Measurements from ENCODE around the gene RECK.
"Not testable (repeated sequence)": the region's sequence is repeated elsewhere in the genome, so short reads cannot be mapped to it uniquely, and the experiment has no call there.

Gene RECK

DNA sequence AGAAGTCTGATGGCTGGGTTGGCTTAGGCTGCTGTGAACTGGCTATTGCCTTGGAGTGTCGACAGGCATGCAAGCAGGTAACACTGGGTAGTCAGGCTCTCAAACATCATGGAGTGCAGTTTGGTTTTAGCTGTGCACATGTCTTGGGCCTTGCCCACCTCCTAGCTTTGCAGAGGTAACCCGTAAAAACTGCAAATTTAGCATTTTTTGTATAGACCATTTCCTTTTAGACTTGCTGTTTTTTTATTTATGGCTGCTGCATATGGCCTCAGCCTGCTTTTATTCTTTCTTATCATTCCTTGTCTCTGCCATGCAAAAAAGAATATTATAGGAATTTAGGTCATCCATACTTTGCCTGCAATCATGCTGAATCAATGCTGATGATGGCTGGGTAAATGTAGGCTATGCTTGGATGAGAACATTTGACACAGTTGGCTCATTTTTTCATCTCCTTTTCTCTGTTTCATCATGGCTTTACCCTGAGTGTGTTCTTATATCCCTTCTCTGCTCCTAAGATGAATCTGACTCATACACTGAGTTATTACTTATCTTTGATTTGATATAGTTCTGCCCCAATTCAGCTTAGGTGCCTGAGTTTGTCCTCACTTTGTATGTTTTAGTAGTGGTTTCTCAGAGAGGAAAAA is 27.2 kb downstream of the RECK start:
- DNase-seq (ENCODE audit: insufficient read length, low spot score) (no peak), FAIRE-seq (no peak)

DNA sequence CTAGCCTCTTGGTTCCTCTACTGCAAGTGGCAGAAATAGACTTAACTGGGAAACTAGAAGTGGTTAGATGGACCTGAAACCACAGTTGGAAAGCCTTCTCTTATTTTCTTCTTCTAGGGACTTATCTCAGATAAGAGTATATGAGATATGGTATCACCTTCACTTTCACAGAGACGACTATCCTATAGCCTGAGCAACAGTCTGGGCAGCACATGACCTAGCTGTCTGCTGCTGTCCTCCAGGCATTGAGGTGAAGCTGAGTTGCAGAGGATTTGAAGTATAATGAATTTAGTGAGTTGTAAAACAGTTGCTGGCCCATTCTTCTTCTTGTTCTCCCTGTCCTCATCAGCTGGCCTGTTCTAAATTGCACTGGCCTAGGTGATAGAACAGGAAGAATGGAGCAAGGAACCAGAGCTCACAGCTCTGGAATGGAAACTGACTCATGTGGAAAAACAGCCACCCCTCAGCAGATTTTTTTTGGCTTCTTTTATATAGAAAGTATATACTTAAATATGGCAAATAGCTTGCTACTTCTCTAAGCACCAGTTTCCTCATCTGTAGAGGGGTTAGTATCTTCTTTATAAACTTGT is 27.8 kb downstream of the RECK start:
- DNase-seq (ENCODE audit: insufficient read length, low spot score) = no peak

DNA sequence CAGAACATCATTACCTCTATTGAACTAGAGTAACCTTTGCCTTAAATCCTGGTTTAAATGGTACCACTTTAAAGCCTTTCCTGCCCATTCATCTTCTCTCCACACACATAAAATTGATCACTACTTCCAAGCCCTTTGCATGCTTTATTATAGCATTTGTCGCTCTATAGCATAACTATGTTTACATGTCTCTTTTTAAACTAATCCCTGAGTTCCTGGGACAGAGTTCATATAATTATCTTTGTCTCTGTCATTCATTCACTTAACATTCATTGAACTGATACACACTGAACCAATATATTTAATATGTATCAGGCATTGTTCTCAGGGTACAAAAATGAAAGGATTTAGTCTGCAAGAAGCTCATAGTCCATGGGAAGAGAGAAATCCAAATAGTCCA is 37.3 kb downstream of the RECK start:
- FAIRE-seq (no peak), DNase-seq (ENCODE audit: insufficient read length, low spot score) (no peak)

More for the DNA sequence above, 27.8 kb downstream of the RECK start:
- FAIRE-seq = no peak

DNA sequence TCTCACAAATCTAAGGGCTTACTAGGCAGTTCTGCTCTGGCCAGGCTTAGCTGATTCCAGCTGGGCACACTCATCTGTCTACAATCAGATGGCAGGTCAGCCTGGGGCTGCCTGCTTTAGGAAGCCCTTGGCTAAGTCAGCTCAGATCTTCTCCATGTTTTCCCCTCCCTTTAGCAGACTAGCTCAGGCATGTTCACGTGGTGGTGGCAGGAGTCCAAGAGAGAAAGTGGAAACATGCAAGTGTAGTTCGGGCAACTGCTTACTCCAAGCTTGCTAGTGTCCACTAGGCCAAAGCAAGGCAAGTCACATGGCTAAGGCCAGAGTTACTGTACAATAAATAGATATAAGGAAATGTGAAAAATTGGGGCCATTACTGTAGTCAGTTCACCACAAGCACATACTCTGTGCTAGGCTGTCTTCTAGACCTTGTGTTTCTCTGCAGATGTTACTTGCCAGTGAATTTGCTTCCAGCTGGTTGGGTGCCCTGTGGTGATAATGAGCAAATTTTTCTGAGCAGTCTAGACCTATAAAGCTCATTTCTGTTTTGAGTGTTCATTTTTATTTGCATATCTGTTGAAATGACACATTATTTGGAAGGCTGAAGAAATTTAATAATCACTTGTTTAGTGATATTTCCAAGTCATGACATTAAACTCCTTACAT is 38.3 kb downstream of the RECK start:
- FAIRE-seq (no peak), DNase-seq (ENCODE audit: insufficient read length, low spot score) (no peak)

DNA sequence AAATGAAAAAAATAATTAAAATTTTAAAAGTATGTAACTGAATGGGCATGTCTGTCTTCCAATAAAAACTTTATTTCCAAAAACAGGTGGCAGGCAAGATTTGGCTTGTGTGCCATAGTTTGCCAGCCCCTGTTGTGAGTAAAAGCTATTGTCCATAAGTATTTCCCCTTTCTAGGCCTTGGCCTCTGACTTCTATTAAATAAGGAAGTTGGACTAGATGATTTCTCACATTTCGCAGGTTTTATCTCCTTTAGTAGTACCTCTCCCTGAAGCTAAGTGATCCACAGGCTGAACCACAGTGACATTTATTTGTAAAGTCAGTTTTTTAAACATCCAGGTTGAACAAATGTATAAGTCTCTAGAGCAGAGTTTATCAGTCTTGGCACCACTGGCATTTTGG is 41.3 kb downstream of the RECK start:
- FAIRE-seq (no peak), DNase-seq (ENCODE audit: insufficient read length, low spot score) (no peak)

DNA sequence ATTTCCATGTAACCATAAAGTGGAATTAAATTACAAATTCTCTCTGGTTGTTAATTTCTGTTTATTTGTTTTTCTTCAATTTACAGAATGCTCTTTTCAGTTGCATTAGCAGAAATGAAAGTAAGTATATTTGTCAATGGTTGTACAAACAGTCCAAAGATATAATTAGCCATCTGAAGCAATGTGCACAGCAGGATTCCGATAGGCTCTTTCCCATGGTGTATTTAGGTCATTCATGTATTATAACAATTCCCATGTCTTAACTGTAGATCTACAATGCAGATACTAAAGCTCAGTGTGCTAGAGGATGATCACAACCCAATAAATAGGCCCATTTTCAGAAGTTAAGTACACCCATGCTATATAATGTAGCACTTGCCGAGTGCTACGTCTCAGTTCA is 43.8 kb downstream of the RECK start:
- FAIRE-seq = no peak
- no peak for DNase-seq (ENCODE audit: insufficient read length, low spot score)

DNA sequence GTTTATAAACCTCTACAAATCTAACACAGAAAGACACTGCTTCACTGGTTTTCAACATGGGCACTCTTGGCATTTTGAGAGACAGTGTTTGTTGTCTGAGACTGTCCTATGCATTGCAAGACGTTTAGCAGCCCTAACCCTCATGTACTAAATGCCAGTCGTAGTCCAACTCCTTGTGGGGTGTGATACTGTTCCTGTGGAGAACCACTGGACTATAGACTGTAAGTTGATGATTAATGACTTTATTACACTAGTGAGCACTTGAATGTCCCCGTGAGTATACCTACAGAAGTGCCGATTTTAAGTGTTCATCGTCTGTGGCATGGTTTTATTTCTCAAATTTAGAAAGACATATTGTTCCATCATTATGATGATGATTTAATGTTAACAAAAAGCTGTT is 46.2 kb downstream of the RECK start:
- no peak for DNase-seq (ENCODE audit: insufficient read length, low spot score)

DNA sequence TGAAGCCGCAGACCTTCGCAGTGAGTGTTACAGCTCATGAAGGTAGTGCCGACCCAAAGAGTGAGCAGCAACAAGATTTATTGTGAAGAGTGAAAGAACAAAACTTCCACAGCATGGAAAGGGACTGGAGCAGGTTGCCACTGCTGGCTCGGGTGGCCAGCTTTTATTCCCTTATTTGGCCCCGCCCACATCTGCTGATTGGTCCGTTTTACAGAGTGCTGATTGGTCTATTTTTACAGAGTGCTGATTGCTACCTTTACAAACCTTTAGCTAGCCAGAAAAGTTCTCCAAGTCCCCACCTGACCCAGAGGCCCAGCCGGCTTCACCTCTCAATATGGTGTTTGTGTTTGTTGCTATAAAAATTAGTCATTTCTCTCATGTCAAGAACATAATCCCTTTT is 49.7 kb downstream of the RECK start:
- DNase-seq (ENCODE audit: insufficient read length, low spot score) = no peak
- no peak for FAIRE-seq

More for the DNA sequence above, 46.2 kb downstream of the RECK start:
- FAIRE-seq = no peak

DNA sequence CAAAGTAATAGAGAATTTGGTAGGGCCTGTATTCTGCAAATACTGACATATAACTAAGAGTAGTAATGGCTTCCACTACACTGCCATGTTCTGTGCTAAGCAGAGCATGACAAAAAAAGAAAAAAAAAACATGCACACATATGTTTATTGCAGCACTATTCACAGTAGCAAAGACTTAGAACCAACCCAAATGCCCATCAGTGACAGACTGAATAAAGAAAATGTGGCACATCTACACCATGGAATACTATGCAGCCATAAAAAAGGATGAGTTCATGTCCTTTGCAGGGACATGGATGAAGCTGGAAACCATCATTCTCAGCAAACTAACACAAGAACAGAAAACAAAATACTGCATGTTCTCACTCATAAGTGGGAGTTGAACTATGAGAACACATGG is 50.3 kb downstream of the RECK start:
- not testable (repeated sequence) for DNase-seq (ENCODE audit: insufficient read length, low spot score); FAIRE-seq

DNA sequence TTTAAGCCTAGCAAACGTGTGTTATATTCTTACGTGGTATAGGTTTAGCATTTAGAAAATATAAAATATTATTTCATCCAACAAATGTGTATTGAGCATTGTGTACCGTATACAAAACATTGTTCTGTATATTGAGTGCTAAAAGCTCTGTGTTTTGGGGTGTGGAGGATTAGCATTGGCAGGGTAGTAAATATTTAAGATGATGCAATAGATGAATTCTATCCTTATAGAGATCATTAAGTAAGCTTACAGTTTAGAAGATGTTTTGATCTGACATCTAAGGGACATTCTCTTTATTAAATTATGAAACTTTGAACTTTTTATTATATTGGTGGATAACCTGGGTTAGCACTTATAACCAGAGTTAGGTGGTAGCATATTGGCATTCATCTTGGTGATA is 51.3 kb downstream of the RECK start:
- no peak for FAIRE-seq
- no peak for DNase-seq (ENCODE audit: insufficient read length, low spot score)

DNA sequence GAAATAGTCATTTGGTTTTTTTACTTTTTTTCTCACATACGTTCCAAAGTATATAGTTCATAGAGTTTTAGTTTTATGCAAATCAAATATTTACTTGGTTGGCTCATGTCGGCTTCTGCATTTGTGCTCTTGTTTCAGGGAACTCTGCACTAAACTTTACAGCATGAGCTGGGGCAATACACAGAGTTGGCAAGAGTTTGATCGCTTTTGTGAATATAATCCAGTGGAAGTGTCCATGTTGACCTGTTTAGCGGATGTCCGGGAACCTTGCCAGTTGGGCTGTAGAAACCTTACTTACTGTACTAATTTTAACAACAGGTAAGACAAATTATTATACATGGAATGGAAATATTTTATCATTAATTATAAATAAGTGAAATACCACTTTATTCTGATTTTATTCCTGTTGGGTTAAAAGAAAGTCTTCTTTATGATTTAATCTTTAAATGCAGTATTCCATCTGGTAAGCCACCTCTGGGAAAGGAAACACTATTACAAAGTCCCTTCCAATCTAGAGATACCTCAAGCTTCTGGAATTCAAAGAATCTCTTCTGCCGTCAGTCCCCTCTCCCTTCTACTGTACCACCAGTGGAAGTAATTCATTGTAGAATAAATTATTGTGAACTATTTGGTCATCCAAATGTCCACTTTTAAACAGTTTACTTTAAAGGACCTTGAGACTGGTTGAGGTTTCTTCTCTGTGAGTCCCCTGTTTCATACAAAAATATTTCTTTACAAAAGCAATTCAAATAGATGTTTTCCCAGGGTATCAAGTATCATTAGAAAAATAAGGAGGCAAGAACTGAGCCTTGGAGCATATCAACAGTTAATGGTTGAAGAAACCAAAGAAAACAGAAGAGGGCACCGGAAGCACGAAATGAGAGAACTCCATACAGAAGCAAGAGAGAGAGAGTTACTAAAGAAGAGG is 54.6 kb downstream of the RECK start:
- DNase-seq (ENCODE audit: insufficient read length, low spot score) (no peak), FAIRE-seq (peak; percentile 4)

DNA sequence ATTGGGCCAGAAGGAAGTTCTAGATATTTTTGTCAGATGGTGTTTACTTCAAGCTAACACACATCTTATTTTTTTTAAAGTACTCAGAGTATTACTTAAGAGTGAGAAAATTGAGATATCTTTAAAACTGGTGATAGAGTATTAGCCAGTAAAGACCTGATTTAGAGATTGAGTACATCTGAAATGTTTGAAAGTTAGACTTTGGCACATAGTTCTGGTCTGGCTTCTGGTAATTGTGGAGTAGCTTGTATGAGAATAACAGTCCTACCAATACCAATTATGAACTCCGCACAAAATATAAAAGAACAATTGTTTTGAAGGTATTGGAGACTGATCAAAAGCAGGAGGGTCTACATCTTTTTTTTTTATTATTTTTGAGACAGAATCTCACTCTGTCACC is 55.3 kb downstream of the RECK start:
- DNase-seq (ENCODE audit: insufficient read length, low spot score) = no peak
- peak; percentile 58 for FAIRE-seq

DNA sequence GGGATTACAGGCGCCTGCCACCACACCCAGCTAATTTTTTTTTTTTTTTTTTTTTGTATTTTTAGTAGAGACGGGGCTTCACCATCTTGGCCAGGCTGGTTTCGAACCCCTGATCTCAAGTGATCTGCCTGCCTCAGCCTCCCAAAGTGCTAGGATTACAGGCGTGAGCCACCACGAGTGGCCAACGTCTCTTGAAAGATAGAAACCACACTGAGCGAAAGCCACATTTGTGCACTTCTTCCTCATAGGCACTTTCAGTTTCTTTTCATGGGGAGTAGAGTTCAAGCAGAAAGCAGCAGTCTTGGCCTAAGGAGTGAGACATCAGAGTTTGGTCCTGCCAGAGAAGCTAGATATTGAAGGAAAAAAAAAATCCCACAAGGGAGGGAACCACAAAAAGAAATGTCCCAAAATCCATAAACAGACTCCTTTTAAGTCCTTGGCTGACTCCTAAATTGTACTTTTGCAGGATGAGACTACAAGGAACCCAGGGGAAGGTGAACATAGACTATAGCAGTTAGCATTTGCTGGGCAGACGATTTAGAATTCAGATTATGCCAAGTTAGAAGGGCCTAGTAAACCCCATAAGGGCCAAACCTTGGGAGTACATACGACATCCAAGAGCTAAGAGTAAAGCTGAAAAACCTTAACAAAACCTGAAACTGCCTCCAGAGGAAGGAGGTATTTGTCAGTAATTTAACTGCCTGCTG is 55.9 kb downstream of the RECK start:
- FAIRE-seq = peak; percentile 92
- DNase-seq (ENCODE audit: insufficient read length, low spot score) = peak; percentile 38

DNA sequence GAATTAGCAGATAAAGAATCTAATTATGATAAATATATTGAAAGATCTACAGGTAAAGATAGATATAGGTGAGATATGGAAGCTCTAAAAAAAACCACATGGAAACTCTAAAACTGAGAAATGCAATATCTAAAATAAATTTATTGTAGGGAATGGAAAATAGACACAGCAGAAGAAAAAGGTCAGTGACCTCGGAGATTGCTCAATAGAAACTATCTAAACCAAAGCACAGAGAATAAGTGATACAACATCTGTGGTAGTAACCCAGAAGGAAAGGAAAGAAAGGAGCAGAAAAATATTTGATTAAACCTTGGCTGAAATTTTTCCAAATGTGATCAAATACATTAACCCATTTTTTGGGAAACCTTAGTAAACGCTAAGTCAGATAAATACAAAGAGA is 56.7 kb downstream of the RECK start:
- no peak for DNase-seq (ENCODE audit: insufficient read length, low spot score)

DNA sequence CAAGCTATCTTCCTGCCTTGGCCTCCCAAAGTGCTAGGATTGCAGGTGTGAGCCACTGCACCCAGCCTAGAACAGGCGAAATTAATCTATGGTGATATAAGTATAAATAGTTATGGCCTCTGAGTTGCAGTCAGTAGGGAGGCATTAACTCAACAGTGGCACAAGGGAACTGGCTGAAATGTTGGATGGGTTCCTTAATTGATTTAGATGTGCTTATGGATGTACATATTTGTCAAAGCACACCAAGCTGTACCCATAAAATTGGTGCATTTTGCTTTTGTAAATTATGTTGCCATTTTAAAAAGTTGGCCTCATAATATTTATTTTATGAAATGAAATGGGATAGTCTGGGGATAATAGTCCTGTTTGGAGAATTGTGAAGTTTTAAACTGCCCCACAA is 63.0 kb downstream of the RECK start:
- FAIRE-seq = no peak

More for the DNA sequence above, 56.7 kb downstream of the RECK start:
- no peak for FAIRE-seq

DNA sequence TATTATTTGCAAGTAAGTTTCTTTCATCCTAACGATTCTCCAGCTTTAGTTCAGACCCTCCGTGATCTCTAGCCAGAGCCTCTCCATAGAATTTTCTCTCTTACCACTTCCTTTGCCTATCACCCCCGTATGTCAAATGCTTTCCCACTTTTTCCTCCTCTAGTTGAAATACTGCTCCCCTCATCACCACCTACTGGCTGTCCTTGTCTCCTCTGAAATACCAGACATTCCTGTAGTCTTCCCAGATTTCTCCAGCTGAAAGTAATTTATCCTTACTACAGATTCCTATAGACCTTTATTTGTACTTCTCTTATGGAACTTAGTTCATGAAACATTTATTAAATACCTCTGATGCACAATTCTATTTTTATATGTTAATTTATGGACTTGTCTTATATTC is 63.8 kb downstream of the RECK start:
- DNase-seq (ENCODE audit: insufficient read length, low spot score) (no peak), FAIRE-seq (no peak)

More for the DNA sequence above, 63.0 kb downstream of the RECK start:
- DNase-seq (ENCODE audit: insufficient read length, low spot score) = no peak

DNA sequence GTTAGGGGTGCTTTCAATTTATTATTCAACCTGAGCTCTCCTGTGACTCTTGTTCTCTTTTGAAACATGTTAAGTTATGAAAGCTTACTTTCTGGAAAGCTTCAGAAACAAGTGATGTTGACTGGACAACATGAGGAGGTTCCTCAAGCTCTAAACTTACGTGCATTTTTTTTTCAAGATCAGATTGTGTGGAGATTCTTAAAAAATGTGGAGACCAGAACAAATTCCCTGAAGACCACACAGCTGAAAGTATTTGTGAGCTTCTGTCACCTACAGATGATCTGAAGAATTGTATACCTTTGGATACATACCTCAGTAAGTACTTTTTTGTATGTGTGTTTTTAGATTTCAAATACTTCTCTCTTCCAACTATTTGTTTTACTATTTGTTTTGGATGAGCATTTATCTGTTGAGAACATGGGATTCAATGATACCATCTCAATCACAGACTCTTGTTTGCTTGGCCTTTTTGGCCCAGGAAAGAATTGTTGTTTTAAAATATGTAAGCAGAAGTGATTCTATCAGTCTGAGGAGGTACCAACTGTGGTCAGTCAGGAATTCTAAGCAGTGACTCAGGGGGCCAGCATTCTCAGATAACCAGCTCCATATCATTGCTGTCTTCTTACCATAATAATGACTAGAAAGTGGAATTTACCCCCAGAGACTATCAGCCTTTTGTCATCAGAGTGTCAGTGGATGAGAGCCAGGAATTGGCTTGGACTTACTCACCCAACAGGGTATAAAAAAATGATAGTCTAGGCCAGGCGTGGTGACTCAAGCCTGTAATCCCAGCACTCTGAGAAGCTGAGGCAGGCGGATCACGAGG is 65.4 kb downstream of the RECK start:
- FAIRE-seq (no peak), DNase-seq (ENCODE audit: insufficient read length, low spot score) (no peak)

DNA sequence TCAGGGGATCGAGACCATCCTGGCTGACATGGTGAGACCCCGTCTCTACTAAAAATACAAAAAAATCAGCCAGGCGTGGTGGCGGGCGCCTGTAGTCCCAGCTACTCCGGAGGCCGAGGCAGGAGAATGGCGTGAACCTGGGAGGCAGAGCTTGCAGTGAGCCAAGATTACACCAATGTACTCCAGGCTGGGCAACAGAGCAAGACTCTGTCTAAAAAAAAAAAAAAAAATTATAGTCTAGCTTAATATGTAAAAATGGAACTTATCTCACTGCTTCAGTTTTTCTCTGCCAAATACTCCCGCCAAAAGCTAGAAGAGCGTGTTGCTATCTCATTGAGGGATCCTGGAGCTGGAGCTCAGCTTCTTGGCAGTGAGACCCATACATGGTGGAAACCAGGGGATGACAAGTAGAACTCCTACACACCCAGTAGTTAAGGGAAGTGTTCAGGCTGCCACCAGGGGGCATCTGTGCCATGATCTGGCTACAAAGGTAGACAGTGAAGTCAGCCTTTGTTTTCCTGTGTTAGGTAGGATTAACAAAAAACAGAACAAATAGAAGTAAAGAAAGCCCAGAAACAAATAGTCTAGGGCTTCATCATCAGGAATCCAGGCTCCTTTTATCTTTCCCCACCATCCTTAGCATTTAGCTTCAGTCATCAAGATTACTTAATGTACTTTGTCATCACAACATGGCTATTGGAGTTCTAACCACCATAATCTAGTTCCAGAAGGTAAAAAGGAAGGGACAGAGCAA is 66.2 kb downstream of the RECK start:
- FAIRE-seq = peak; percentile 80
- DNase-seq (ENCODE audit: insufficient read length, low spot score) = peak; percentile 50

DNA sequence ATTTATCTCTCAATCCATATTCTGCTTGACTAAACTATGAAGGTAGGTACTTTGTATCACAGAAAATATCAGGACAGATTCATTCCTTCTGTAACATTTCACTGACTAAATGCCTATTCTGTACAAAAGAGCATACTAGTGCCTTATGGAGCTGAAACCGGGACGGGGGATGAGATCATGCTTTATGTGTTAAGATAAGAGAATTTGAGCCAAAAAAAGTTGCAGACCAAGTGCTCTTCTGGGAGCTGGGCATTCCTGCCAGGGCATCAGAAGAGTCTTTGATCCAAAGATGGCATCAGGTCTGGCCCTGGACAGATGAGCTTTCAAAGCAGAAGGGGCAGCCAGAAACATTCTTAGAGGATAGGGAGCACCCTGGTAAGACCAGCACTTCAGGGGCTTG is 72.4 kb downstream of the RECK start:
- no peak for DNase-seq (ENCODE audit: insufficient read length, low spot score)
- FAIRE-seq = no peak
